Effector memory CD8-positive, alpha-beta T cell (primary cell): ENCODE measurements around the gene DLGAP3.

Experiments used
- ATAC-seq: fragments of 150-1000 bp; cut with Tn5 transposase; replicated peaks from 2 replicates; pipeline ENCODE4 v1.10.0; 2021; ENCODE audit warnings: mild to moderate bottlenecking, moderate library complexity
- DNase-seq, 3 experiments: peaks; one replicate each; pipeline ENCODE4 v3.0.0; 2021
- H3K27ac Mint-ChIP-seq, 2 donors: one replicate each; pipeline ENCODE4 v1.8.0; 2022; ENCODE audit warnings: mild to moderate bottlenecking in 2 of 2, mixed read lengths in 2 of 2, moderate library complexity in 2 of 2
- H3K27me3 Mint-ChIP-seq, 2 donors: one replicate each; pipeline ENCODE4 v1.8.0; 2022; ENCODE audit warnings: mixed read lengths in 2 of 2
- H3K36me3 Mint-ChIP-seq: one replicate; pipeline ENCODE4 v1.8.0; 2022; ENCODE audit warnings: mild to moderate bottlenecking, moderate library complexity, mixed read lengths; ENCODE audit not compliant: insufficient read depth
- H3K4me1 Mint-ChIP-seq, 2 donors: one replicate each; pipeline ENCODE4 v1.8.0; 2022; ENCODE audit warnings: low read depth in 2 of 2, mixed read lengths in 2 of 2
- H3K4me3 Mint-ChIP-seq, 2 donors: one replicate each; pipeline ENCODE4 v1.8.0; 2022; ENCODE audit warnings: mild to moderate bottlenecking in 2 of 2, mixed read lengths in 2 of 2, moderate library complexity in 2 of 2
- H3K9me3 Mint-ChIP-seq, 2 donors: one replicate each; pipeline ENCODE4 v1.8.0; 2022; ENCODE audit warnings: mixed read lengths in 2 of 2

DLGAP3 gene

GRCh38 chr1:34884536-34884935 lies 44.9 kb downstream of the DLGAP3 start:
- no peaks in the 10 kb centered on the region for H3K36me3 Mint-ChIP-seq
- H3K27me3 Mint-ChIP-seq: peaks cover 49 to 59% of the 10 kb centered on the region in 2 donors
- no peak overlapping the region for H3K27ac Mint-ChIP-seq
- DNase-seq: no peak
- peaks cover 4 to 5% of the 10 kb centered on the region in 2 donors for H3K4me1 Mint-ChIP-seq
- ATAC-seq: no peak
- peak overlapping the region; percentile 72 to 81 for H3K4me3 Mint-ChIP-seq
- H3K9me3 Mint-ChIP-seq: no peaks in the 10 kb centered on the region

DNA sequence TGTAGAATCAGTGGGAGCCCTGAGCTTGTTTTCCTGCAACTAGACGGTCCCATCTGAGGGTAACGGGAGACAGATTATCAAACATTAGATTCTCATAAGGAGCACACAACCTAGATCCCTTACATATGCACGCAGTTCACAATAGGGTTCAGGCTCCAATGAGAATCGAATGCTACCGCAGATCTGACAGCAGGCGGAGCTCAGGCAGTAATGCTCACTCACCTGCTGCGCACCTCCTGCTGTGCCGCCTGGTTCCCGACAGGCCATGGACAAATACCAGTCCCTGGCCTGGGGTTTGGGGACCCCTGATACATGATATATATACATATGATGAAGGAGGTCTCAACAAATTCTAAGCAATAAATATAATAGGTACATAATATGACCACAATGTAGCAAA lies 50.2 kb downstream of the DLGAP3 start:
- peaks cover 47 to 49% of the 10 kb centered on the region in 2 donors for H3K27me3 Mint-ChIP-seq
- no peak overlapping the region for H3K4me3 Mint-ChIP-seq
- H3K4me1 Mint-ChIP-seq: no peaks in the 10 kb centered on the region
- ATAC-seq: no peak
- H3K27ac Mint-ChIP-seq: no peak overlapping the region
- no peak for DNase-seq
- no peaks in the 10 kb centered on the region for H3K9me3 Mint-ChIP-seq
- no peaks in the 10 kb centered on the region for H3K36me3 Mint-ChIP-seq

GRCh38 chr1:34876406-34876805 lies 53.0 kb downstream of the DLGAP3 start:
- Mint-ChIP-seq H3K4me3 (no peak overlapping the region), H3K9me3 (no peaks in the 10 kb centered on the region), H3K36me3 (no peaks in the 10 kb centered on the region), H3K4me1 (peaks cover 0 to 1% of the 10 kb centered on the region in 2 donors), H3K27me3 (peaks cover 56 to 60% of the 10 kb centered on the region in 2 donors), H3K27ac (no peak overlapping the region)
- ATAC-seq (no peak), DNase-seq (no peak)

GRCh38 chr1:34874296-34874952 lies 55.0 kb downstream of the DLGAP3 start:
- ATAC-seq: no peak

DNA sequence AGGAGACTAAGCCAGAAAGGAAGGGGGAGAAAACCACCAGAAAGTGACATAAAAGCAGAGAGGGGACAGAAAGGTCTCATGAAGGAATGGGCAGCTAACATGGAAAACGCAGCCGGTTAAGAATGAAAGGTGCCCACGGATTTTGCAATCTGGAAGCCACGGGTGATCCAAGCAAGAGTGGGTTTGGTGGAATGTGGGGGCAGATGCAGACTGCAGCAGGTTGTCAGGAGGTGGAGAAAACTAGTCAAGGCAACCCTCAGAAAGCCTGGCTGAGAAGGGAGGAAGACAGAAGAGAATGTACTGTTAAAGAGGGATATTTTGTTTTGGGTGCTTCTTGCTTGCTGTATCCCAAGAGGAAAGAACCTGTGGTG lies 57.3 kb downstream of the DLGAP3 start:
- no peak for DNase-seq
- Mint-ChIP-seq H3K4me3 (no peak overlapping the region), H3K4me1 (peaks cover 0 to 8% of the 10 kb centered on the region in 2 donors), H3K9me3 (no peaks in the 10 kb centered on the region), H3K36me3 (peaks cover 4% of the 10 kb centered on the region), H3K27ac (no peak overlapping the region), H3K27me3 (peaks cover 54 to 64% of the 10 kb centered on the region in 2 donors)
- no peak for ATAC-seq

More at GRCh38 chr1:34874296-34874952, 55.0 kb downstream of the DLGAP3 start:
- no peak overlapping the region for H3K4me3 Mint-ChIP-seq
- no peaks in the 10 kb centered on the region for H3K36me3 Mint-ChIP-seq
- no peak overlapping the region for H3K27ac Mint-ChIP-seq
- H3K27me3 Mint-ChIP-seq: peaks cover 61 to 70% of the 10 kb centered on the region in 2 donors
- H3K4me1 Mint-ChIP-seq: peaks cover 0 to 3% of the 10 kb centered on the region in 2 donors
- no peak for DNase-seq
- no peaks in the 10 kb centered on the region for H3K9me3 Mint-ChIP-seq

- DNase-seq (no peak), ATAC-seq (no peak)
- Mint-ChIP-seq H3K27me3 (peaks cover 49 to 58% of the 10 kb centered on the region in 2 donors), H3K4me1 (peaks cover 0 to 11% of the 10 kb centered on the region in 2 donors), H3K36me3 (peaks cover 4% of the 10 kb centered on the region), H3K27ac (no peak overlapping the region), H3K4me3 (no peak overlapping the region), H3K9me3 (no peaks in the 10 kb centered on the region)
These were observed 57.9 kb downstream of the DLGAP3 start for GRCh38 chr1:34871443-34872132.

- H3K4me3 Mint-ChIP-seq: no peak overlapping the region
- no peaks in the 10 kb centered on the region for H3K9me3 Mint-ChIP-seq
- peaks cover 15% of the 10 kb centered on the region for H3K36me3 Mint-ChIP-seq
These were observed 59.1 kb downstream of the DLGAP3 start for GRCh38 chr1:34870395-34870794.

DNA sequence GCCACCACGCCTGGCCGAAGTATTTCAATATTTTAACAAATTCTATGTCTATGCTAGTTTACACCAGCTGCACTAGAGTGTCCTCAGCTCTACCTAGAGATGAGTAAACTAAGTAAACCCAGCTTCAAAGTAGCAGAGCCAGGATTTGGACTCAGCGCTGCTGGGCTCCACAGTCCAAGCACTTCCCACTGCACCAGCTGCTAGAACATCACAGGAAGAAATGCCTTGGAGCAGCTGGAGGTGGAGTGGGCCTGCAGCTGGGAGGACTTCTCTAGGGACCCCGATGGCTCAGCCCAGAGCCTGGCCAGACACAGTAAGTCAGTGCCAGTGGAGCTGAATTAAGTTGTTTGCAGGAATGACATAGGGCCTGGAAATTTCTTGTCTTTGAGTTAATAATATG lies 59.7 kb downstream of the DLGAP3 start:
- Mint-ChIP-seq H3K9me3 (no peaks in the 10 kb centered on the region), H3K4me1 (peaks cover 6 to 18% of the 10 kb centered on the region in 2 donors), H3K27ac (no peak overlapping the region), H3K4me3 (no peak overlapping the region), H3K36me3 (peaks cover 17% of the 10 kb centered on the region), H3K27me3 (peaks cover 31 to 40% of the 10 kb centered on the region in 2 donors)
- ATAC-seq: no peak
- DNase-seq: no peak

More at GRCh38 chr1:34870395-34870794, 59.1 kb downstream of the DLGAP3 start:
- ATAC-seq (no peak), DNase-seq (no peak)
- Mint-ChIP-seq H3K27ac (no peak overlapping the region), H3K4me1 (peaks cover 0 to 13% of the 10 kb centered on the region in 2 donors), H3K27me3 (peaks cover 37 to 46% of the 10 kb centered on the region in 2 donors)

GRCh38 chr1:34868230-34869049 lies 61.0 kb downstream of the DLGAP3 start:
- Mint-ChIP-seq H3K9me3 (peaks cover 0 to under 1% of the 10 kb centered on the region in 2 donors), H3K4me1 (peaks cover 19 to 26% of the 10 kb centered on the region in 2 donors), H3K27me3 (peaks cover 25 to 30% of the 10 kb centered on the region in 2 donors), H3K4me3 (peak overlapping the region; percentile 80 to 83), H3K27ac (peak overlapping the region in 1 of 2 donors; percentile 52), H3K36me3 (peaks cover 18% of the 10 kb centered on the region)
- DNase-seq (no peak), ATAC-seq (no peak)

GRCh38 chr1:34867415-34867814 lies 62.0 kb downstream of the DLGAP3 start:
- DNase-seq: no peak
- Mint-ChIP-seq H3K4me1 (peaks cover 29 to 37% of the 10 kb centered on the region in 2 donors), H3K27ac (peak overlapping the region in 1 of 2 donors; percentile 76), H3K36me3 (peaks cover 18% of the 10 kb centered on the region), H3K4me3 (peak overlapping the region; percentile 80 to 83), H3K9me3 (peaks cover 0 to 2% of the 10 kb centered on the region in 2 donors), H3K27me3 (peaks cover 15 to 20% of the 10 kb centered on the region in 2 donors)
- ATAC-seq: no peak

DNA sequence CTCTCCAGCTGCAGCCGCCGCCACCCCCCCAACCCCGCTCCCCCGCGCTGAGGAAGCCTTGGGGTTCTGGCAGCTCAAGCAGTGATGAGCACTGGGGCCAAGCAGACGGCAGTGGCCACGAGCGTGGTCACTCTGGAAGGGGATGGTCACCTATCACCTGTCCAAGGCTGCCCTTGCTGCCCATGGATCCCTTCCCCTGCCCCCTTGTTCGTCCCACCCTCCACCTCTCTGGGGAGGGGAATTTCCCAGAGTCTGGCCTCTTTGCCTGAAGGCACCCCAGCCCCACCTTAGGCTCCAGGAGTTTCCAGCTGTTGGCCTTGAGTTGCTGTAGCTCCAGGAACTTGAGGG lies 62.7 kb downstream of the DLGAP3 start:
- peaks cover 0 to 2% of the 10 kb centered on the region in 2 donors for H3K9me3 Mint-ChIP-seq
- H3K4me3 Mint-ChIP-seq: peak overlapping the region; percentile 80 to 83
- peaks cover 29 to 37% of the 10 kb centered on the region in 2 donors for H3K4me1 Mint-ChIP-seq
- H3K27ac Mint-ChIP-seq: peak overlapping the region; percentile 76 to 89
- DNase-seq (no peak), ATAC-seq (no peak)
- H3K27me3 Mint-ChIP-seq: peaks cover 8 to 13% of the 10 kb centered on the region in 2 donors
- H3K36me3 Mint-ChIP-seq: peaks cover 18% of the 10 kb centered on the region

GRCh38 chr1:34865981-34866761 lies 63.3 kb downstream of the DLGAP3 start:
- ATAC-seq (peak; percentile 83), DNase-seq (peak; percentile 90 to 94 (median 94))
- Mint-ChIP-seq H3K27ac (peak overlapping the region; percentile 76 to 89), H3K9me3 (peaks cover 0 to 2% of the 10 kb centered on the region in 2 donors), H3K36me3 (peaks cover 18% of the 10 kb centered on the region), H3K27me3 (peaks cover 3 to 7% of the 10 kb centered on the region in 2 donors), H3K4me1 (peaks cover 29 to 34% of the 10 kb centered on the region in 2 donors), H3K4me3 (peak overlapping the region; percentile 80 to 83)
